ENCODE data around the gene KANSL1. TPM values are rescaled to one million over a fixed set of nuclear protein-coding genes. Genes with fewer than 3 reads are reported as not detected.

The KANSL1 gene
- total and polyA plus RNA-seq, 10 of the 15 experiments (the other 5 are each of a cell fraction or from before 2014, with no cell fraction given) = 4.7 to 60.6 (median 28.0) TPM

DNA sequence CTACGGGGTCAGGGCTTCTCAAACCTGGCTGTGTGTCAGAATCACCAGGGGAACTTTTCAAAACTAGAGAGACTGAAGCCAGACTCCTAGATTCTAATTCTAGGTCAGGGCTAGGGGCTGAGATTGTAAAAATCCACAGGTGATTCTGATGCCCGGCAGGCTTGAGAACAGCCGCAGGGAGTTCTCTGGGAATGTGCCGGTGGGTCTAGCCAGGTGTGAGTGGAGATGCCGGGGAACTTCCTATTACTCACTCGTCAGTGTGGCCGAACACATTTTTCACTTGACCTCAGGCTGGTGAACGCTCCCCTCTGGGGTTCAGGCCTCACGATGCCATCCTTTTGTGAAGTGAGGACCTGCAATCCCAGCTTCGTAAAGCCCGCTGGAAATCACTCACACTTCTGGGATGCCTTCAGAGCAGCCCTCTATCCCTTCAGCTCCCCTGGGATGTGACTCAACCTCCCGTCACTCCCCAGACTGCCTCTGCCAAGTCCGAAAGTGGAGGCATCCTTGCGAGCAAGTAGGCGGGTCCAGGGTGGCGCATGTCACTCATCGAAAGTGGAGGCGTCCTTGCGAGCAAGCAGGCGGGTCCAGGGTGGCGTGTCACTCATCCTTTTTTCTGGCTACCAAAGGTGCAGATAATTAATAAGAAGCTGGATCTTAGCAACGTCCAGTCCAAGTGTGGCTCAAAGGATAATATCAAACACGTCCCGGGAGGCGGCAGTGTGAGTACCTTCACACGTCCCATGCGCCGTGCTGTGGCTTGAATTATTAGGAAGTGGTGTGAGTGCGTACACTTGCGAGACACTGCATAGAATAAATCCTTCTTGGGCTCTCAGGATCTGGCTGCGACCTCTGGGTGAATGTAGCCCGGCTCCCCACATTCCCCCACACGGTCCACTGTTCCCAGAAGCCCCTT, 183.3 kb downstream of the KANSL1 start:
- Histone ChIP-seq H3K27me3 (replicated peaks in 1 of 2; ENCODE audit: control insufficient read depth in 2 of 2, insufficient read depth in 2 of 2, low read length in 1 of 2) (no peaks in the 10 kb centered on the region), H3K9me3 (replicated peaks; ENCODE audit: control insufficient read depth, insufficient read depth, low read length) (no peaks in the 10 kb centered on the region), H3K79me2 (ENCODE audit: control insufficient read depth, insufficient read depth, low read length) (no peaks in the 10 kb centered on the region), H3K36me3 (ENCODE audit: control insufficient read depth in 2 of 2, insufficient read depth in 2 of 2, low read length in 1 of 2) (no peaks in the 10 kb centered on the region), H2AFZ (ENCODE audit: control insufficient read depth, low read depth, low read length) (no peak overlapping the region), H3K9ac (ENCODE audit: control insufficient read depth, insufficient read depth, low read length) (no peak overlapping the region), H3K4me3 (no peak overlapping the region), H4K20me1 (ENCODE audit: control insufficient read depth, insufficient read depth) (no peaks in the 10 kb centered on the region), H3K4me1 (ENCODE audit: control insufficient read depth, insufficient read depth, low read length) (no peaks in the 10 kb centered on the region), H3K27ac (ENCODE audit: control insufficient read depth, insufficient read depth) (no peak overlapping the region), H3K4me2 (ENCODE audit: control insufficient read depth, insufficient read depth) (no peak overlapping the region)
- ChIA-PET RAD21 (ENCODE audit: unreplicated experiment) (no interaction called here), SMC1A (ENCODE audit: uncharacterized antibody, unreplicated experiment) (no interaction called here), POLR2A (no interaction called here), CTCF (no interaction called here)
- intact Hi-C loops (cut with micrococcal nuclease; ENCODE audit: unreplicated experiment) (loop anchor here (5.0 kb wide), 1 partner anchor 32 kb away; no protein-coding TSS in a partner anchor), in situ Hi-C loops (cut with MboI) (no loop called here)
- BruUV-seq (replicated peaks) = no TSS peak
- ATAC-seq (no peak), FAIRE-seq (no peak), DNase-seq (ENCODE audit: low read depth, low spot score) (no peak)
- TF ChIP-seq, protein P1, sequence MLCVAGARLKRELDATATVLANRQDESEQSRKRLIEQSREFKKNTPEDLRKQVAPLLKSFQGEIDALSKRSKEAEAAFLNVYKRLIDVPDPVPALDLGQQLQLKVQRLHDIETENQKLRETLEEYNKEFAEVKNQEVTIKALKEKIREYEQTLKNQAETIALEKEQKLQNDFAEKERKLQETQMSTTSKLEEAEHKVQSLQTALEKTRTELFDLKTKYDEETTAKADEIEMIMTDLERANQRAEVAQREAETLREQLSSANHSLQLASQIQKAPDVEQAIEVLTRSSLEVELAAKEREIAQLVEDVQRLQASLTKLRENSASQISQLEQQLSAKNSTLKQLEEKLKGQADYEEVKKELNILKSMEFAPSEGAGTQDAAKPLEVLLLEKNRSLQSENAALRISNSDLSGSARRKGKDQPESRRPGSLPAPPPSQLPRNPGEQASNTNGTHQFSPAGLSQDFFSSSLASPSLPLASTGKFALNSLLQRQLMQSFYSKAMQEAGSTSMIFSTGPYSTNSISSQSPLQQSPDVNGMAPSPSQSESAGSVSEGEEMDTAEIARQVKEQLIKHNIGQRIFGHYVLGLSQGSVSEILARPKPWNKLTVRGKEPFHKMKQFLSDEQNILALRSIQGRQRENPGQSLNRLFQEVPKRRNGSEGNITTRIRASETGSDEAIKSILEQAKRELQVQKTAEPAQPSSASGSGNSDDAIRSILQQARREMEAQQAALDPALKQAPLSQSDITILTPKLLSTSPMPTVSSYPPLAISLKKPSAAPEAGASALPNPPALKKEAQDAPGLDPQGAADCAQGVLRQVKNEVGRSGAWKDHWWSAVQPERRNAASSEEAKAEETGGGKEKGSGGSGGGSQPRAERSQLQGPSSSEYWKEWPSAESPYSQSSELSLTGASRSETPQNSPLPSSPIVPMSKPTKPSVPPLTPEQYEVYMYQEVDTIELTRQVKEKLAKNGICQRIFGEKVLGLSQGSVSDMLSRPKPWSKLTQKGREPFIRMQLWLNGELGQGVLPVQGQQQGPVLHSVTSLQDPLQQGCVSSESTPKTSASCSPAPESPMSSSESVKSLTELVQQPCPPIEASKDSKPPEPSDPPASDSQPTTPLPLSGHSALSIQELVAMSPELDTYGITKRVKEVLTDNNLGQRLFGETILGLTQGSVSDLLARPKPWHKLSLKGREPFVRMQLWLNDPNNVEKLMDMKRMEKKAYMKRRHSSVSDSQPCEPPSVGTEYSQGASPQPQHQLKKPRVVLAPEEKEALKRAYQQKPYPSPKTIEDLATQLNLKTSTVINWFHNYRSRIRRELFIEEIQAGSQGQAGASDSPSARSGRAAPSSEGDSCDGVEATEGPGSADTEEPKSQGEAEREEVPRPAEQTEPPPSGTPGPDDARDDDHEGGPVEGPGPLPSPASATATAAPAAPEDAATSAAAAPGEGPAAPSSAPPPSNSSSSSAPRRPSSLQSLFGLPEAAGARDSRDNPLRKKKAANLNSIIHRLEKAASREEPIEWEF (IDR thresholded peaks at IDR 0.05; ENCODE audit: insufficient replicate concordance, low read depth, low read length) = no peak
- TF ChIP-seq ASH2L (IDR thresholded peaks at IDR 0.05; ENCODE audit: borderline replicate concordance, low read depth) (no peak), STAT3 (IDR thresholded peaks at IDR 0.05; ENCODE audit: low read depth, low read length) (no peak), SIX5 (IDR thresholded peaks at IDR 0.05; ENCODE audit: low read depth, low read length, severe bottlenecking) (no peak), HDGF (IDR thresholded peaks at IDR 0.05) (no peak)
- TF ChIP-seq, protein P2, sequence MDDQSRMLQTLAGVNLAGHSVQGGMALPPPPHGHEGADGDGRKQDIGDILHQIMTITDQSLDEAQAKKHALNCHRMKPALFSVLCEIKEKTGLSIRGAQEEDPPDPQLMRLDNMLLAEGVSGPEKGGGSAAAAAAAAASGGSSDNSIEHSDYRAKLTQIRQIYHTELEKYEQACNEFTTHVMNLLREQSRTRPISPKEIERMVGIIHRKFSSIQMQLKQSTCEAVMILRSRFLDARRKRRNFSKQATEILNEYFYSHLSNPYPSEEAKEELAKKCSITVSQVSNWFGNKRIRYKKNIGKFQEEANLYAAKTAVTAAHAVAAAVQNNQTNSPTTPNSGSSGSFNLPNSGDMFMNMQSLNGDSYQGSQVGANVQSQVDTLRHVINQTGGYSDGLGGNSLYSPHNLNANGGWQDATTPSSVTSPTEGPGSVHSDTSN (IDR thresholded peaks at IDR 0.05; ENCODE audit: insufficient replicate concordance, low read depth, low read length) = peak; percentile 66
- TF ChIP-seq, protein P3, sequence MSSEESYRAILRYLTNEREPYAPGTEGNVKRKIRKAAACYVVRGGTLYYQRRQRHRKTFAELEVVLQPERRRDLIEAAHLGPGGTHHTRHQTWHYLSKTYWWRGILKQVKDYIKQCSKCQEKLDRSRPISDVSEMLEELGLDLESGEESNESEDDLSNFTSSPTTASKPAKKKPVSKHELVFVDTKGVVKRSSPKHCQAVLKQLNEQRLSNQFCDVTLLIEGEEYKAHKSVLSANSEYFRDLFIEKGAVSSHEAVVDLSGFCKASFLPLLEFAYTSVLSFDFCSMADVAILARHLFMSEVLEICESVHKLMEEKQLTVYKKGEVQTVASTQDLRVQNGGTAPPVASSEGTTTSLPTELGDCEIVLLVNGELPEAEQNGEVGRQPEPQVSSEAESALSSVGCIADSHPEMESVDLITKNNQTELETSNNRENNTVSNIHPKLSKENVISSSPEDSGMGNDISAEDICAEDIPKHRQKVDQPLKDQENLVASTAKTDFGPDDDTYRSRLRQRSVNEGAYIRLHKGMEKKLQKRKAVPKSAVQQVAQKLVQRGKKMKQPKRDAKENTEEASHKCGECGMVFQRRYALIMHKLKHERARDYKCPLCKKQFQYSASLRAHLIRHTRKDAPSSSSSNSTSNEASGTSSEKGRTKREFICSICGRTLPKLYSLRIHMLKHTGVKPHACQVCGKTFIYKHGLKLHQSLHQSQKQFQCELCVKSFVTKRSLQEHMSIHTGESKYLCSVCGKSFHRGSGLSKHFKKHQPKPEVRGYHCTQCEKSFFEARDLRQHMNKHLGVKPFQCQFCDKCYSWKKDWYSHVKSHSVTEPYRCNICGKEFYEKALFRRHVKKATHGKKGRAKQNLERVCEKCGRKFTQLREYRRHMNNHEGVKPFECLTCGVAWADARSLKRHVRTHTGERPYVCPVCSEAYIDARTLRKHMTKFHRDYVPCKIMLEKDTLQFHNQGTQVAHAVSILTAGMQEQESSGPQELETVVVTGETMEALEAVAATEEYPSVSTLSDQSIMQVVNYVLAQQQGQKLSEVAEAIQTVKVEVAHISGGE (CRISPR knock-in tag; IDR thresholded peaks at IDR 0.05) = no peak
- TF ChIP-seq, protein P4, sequence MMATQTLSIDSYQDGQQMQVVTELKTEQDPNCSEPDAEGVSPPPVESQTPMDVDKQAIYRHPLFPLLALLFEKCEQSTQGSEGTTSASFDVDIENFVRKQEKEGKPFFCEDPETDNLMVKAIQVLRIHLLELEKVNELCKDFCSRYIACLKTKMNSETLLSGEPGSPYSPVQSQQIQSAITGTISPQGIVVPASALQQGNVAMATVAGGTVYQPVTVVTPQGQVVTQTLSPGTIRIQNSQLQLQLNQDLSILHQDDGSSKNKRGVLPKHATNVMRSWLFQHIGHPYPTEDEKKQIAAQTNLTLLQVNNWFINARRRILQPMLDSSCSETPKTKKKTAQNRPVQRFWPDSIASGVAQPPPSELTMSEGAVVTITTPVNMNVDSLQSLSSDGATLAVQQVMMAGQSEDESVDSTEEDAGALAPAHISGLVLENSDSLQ (IDR thresholded peaks at IDR 0.05) = peak; percentile 87
- WGBS (ENCODE audit: insufficient coverage, insufficient replicate concordance, low lambda C conversion rate, missing lambda C conversion rate) = 64% methylated on average over 33 of the region's 33 CpGs
